ENCODE measurements around the gene FAM227B.

DNA sequence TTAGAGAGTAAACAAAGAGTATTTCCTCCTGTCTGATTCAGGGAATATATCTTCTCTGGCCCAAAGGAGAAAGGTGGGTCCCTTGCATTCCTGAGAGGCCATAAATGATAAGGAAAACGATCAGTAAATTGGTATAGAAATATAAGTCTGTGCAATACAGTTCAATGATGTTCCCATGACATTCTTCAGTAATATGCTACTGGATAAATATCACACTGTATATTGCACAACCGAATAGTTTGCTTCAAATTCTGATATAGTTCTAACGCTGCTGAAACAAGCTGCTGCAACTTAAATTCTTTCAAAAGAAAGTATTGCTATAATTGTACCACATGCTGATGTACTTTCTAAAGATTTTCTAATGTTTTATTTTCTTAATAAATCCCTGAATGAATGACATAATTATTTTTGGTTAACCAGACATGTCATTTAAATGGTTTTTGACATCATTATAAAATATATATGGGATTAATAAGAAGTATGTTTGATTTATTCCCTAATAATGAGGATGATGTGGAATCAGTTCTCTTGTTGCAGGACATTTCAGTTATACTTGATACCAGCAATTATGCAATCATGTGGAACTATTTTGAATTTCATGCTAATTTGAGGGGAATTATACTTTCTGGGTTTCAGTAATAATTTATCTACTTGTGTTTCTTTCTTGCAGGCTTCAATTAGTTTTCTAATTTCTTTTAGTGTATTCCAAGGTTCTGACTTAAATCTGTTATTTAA, 152.7 kb downstream of the FAM227B start:
- TF ChIP-seq, protein P1, sequence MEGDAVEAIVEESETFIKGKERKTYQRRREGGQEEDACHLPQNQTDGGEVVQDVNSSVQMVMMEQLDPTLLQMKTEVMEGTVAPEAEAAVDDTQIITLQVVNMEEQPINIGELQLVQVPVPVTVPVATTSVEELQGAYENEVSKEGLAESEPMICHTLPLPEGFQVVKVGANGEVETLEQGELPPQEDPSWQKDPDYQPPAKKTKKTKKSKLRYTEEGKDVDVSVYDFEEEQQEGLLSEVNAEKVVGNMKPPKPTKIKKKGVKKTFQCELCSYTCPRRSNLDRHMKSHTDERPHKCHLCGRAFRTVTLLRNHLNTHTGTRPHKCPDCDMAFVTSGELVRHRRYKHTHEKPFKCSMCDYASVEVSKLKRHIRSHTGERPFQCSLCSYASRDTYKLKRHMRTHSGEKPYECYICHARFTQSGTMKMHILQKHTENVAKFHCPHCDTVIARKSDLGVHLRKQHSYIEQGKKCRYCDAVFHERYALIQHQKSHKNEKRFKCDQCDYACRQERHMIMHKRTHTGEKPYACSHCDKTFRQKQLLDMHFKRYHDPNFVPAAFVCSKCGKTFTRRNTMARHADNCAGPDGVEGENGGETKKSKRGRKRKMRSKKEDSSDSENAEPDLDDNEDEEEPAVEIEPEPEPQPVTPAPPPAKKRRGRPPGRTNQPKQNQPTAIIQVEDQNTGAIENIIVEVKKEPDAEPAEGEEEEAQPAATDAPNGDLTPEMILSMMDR (IDR thresholded peaks at IDR 0.05 in 8 of 11, conservative IDR thresholded peaks at IDR 0.05 in 3 of 11) = no peak
- TF ChIP-seq POLR2A (IDR thresholded peaks at IDR 0.05) = no peak
- no peak for TF ChIP-seq POLR2AphosphoS5 (IDR thresholded peaks at IDR 0.05)

Measured in spleen (tissue), 7 donors.